ENCODE data around the gene PPM1L. TPM values are rescaled to one million over a fixed set of nuclear protein-coding genes. Genes with fewer than 3 reads are reported as not detected.

Gene PPM1L
- total and polyA plus RNA-seq, 2 donors (not counting 1 experiment from before 2014, with no cell fraction given), result 0.33 to 2.5 TPM

DNA sequence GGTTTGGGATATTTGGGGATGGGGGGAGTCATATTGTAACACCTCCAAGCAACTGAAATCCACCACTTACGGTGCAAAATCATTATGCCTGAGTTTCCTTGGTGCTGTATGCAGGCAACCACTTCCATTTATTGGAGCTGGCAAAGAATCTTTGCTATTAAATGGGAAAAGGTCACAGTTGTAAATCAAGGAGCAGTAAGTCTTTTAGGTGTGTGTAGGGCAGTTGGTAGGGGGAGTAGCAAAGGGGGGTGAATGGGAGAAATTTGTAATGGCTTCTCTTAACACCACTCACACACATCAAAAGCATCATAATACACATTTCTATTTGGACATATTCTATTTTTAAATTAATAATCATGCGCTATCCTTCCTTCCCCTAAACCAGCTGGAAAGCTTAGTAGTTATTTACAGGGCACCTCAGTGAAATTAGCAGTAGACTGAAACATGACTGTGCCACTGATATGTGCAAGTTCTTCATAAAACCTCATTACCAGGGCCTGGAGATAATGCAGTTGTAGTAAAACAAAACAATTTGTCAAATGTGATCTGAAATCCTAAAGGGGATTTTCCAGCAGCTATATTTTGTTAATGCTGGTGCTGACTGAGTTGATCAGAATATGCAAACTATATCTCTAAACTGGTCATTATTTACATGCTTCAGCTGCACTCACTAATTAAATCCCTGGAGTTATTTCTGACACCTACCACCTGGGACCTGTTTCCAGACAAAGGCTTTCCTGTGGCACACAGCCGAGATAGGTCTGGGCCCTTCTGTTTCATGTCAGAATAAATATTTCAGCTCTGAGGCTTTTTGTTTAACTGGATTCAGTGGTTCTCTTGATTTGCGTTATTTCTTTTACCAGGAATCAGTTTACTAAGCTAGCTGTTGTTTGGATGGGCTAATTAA lies 259.1 kb downstream of the PPM1L start:
- H3K27ac ChIP-seq (ENCODE audit: insufficient read depth, low read length), result no peak overlapping the region
- H3K27me3 ChIP-seq (ENCODE audit: control insufficient read depth, insufficient read depth, low read length), result no peaks in the 10 kb centered on the region
- no peak overlapping the region for H3K9ac ChIP-seq (ENCODE audit: insufficient read depth, low read length)
- no peaks in the 10 kb centered on the region for H3K79me2 ChIP-seq (ENCODE audit: control insufficient read depth, insufficient read depth, low read length)
- DNase-seq (ENCODE audit: low read depth in 2 of 2), result no peak
- no peaks in the 10 kb centered on the region for H3K9me3 ChIP-seq (ENCODE audit: control insufficient read depth, insufficient read depth, low read depth, low read length)
- no peaks in the 10 kb centered on the region for H3K36me3 ChIP-seq (ENCODE audit: control insufficient read depth, insufficient read depth, low read length)
- H3K4me1 ChIP-seq (ENCODE audit: control insufficient read depth, extremely low read depth, insufficient read depth, low read length), result no peaks in the 10 kb centered on the region
- no peaks in the 10 kb centered on the region for H4K20me1 ChIP-seq (ENCODE audit: control insufficient read depth, extremely low read depth, insufficient read depth, low read length)
- no peak overlapping the region for H2AFZ ChIP-seq (ENCODE audit: low read length)
- TF ChIP-seq, protein P1, sequence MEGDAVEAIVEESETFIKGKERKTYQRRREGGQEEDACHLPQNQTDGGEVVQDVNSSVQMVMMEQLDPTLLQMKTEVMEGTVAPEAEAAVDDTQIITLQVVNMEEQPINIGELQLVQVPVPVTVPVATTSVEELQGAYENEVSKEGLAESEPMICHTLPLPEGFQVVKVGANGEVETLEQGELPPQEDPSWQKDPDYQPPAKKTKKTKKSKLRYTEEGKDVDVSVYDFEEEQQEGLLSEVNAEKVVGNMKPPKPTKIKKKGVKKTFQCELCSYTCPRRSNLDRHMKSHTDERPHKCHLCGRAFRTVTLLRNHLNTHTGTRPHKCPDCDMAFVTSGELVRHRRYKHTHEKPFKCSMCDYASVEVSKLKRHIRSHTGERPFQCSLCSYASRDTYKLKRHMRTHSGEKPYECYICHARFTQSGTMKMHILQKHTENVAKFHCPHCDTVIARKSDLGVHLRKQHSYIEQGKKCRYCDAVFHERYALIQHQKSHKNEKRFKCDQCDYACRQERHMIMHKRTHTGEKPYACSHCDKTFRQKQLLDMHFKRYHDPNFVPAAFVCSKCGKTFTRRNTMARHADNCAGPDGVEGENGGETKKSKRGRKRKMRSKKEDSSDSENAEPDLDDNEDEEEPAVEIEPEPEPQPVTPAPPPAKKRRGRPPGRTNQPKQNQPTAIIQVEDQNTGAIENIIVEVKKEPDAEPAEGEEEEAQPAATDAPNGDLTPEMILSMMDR (conservative IDR thresholded peaks at IDR 0.05 in 1 of 2, IDR thresholded peaks at IDR 0.05 in 1 of 2; ENCODE audit: low read depth in 1 of 2, low read length in 2 of 2), result no peak
- no peak for TF ChIP-seq EZH2 (IDR thresholded peaks at IDR 0.05; ENCODE audit: low read length, missing control alignments)
- H3K4me3 ChIP-seq (replicated peaks in 1 of 4; ENCODE audit: control extremely low read depth in 1 of 4, insufficient read depth in 1 of 4, low read depth in 3 of 4, low read length in 4 of 4), result no peak overlapping the region
- H3K4me2 ChIP-seq (ENCODE audit: extremely low read depth, insufficient read depth, low read length), result no peak overlapping the region

DNA sequence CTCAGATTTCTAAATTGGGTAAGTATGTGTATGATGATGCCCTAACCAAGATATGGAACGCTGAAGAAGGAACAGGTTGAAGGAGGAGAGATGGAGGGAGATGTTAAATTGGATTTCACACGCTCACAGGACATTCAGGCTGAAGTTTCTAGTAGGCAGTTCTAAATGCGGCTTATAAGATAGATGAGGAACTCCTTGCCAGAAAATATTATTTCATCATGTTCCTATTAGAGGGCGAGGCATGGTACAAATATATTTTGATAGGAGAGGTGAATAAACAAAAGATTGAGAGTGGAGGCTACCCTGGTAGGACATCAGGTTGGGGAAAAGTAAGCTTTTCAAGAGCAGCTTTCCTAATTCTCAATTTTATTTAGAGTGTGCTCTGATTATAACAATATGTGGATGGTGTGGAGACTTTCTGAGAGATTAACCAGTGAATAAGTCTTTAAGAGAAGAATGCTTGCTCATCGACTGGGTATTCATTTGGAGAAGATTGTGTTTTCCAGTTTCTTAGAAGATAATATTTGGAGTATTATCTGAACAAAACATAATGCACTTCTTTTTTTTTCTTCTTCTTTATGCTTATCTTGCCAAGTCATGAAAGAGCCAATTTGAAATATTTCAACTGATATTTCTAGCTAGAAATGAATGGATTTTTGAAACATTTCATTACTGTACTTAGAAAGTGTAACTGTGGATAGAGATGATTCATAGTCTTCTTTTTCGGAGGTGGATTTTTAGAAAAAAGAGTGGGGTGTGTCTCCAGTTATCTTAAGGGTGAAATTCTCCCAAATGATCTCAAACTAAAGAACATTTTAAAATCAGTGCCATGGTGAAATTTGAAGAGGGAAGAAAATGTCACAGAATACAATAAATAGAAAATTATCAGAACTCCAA lies 260.6 kb downstream of the PPM1L start:
- Histone ChIP-seq H3K27me3 (ENCODE audit: control insufficient read depth, insufficient read depth, low read length) (no peaks in the 10 kb centered on the region), H4K20me1 (ENCODE audit: control insufficient read depth, extremely low read depth, insufficient read depth, low read length) (no peaks in the 10 kb centered on the region), H3K9me3 (ENCODE audit: control insufficient read depth, insufficient read depth, low read depth, low read length) (no peaks in the 10 kb centered on the region), H3K4me1 (ENCODE audit: control insufficient read depth, extremely low read depth, insufficient read depth, low read length) (no peaks in the 10 kb centered on the region), H3K36me3 (ENCODE audit: control insufficient read depth, insufficient read depth, low read length) (no peaks in the 10 kb centered on the region), H2AFZ (ENCODE audit: low read length) (no peak overlapping the region), H3K27ac (ENCODE audit: insufficient read depth, low read length) (no peak overlapping the region), H3K9ac (ENCODE audit: insufficient read depth, low read length) (no peak overlapping the region), H3K4me3 (replicated peaks in 1 of 4; ENCODE audit: control extremely low read depth in 1 of 4, insufficient read depth in 1 of 4, low read depth in 3 of 4, low read length in 4 of 4) (no peak overlapping the region), H3K79me2 (ENCODE audit: control insufficient read depth, insufficient read depth, low read length) (no peaks in the 10 kb centered on the region), H3K4me2 (ENCODE audit: extremely low read depth, insufficient read depth, low read length) (no peak overlapping the region)
- DNase-seq (ENCODE audit: low read depth in 2 of 2), result peak in 1 of 2 donors; percentile 37
- TF ChIP-seq EZH2 (IDR thresholded peaks at IDR 0.05; ENCODE audit: low read length, missing control alignments), result no peak
- TF ChIP-seq, protein P1 (conservative IDR thresholded peaks at IDR 0.05 in 1 of 2, IDR thresholded peaks at IDR 0.05 in 1 of 2; ENCODE audit: low read depth in 1 of 2, low read length in 2 of 2), result no peak

DNA sequence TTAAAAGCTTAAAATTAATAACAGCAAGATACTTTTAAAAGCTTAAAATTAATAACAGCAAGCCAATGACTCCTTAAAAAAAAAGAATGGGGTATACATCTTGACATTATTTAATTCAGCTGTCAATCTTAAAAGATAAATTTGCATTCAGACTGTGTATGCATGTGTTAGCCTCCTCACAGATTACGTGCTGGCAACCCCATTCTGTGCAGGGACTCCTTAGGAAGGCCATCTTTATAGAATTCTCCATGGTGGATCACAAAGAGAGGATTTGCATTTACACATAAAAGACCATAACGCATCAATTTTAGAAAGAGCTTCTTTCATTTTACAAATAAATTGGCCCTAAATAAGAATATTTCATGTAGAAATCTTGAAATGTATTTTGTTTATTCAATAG lies 261.9 kb downstream of the PPM1L start:
- H3K9me3 ChIP-seq (ENCODE audit: control insufficient read depth, insufficient read depth, low read depth, low read length), result no peaks in the 10 kb centered on the region
- H2AFZ ChIP-seq (ENCODE audit: low read length), result no peak overlapping the region
- H3K9ac ChIP-seq (ENCODE audit: insufficient read depth, low read length), result no peak overlapping the region
- no peak overlapping the region for H3K4me2 ChIP-seq (ENCODE audit: extremely low read depth, insufficient read depth, low read length)
- H3K79me2 ChIP-seq (ENCODE audit: control insufficient read depth, insufficient read depth, low read length), result no peaks in the 10 kb centered on the region
- H3K36me3 ChIP-seq (ENCODE audit: control insufficient read depth, insufficient read depth, low read length), result no peaks in the 10 kb centered on the region
- no peaks in the 10 kb centered on the region for H3K4me1 ChIP-seq (ENCODE audit: control insufficient read depth, extremely low read depth, insufficient read depth, low read length)
- H3K27me3 ChIP-seq (ENCODE audit: control insufficient read depth, insufficient read depth, low read length), result no peaks in the 10 kb centered on the region
- no peak for DNase-seq (ENCODE audit: low read depth in 2 of 2)
- no peaks in the 10 kb centered on the region for H4K20me1 ChIP-seq (ENCODE audit: control insufficient read depth, extremely low read depth, insufficient read depth, low read length)
- H3K4me3 ChIP-seq (replicated peaks in 1 of 4; ENCODE audit: control extremely low read depth in 1 of 4, insufficient read depth in 1 of 4, low read depth in 3 of 4, low read length in 4 of 4), result no peak overlapping the region
- TF ChIP-seq, protein P1 (conservative IDR thresholded peaks at IDR 0.05 in 1 of 2, IDR thresholded peaks at IDR 0.05 in 1 of 2; ENCODE audit: low read depth in 1 of 2, low read length in 2 of 2), result no peak
- TF ChIP-seq EZH2 (IDR thresholded peaks at IDR 0.05; ENCODE audit: low read length, missing control alignments), result no peak
- no peak overlapping the region for H3K27ac ChIP-seq (ENCODE audit: insufficient read depth, low read length)
